GM21619 (cell line): ENCODE measurements around the gene PPP5C.
"Not testable (repeated sequence)": the region's sequence is repeated elsewhere in the genome, so short reads cannot be mapped to it uniquely, and the experiment has no call there.

Experiments used
- ATAC-seq: cut with Tn5 transposase; IDR thresholded peaks from one replicate; pipeline ENCODE4 v1.9.1; 2021; ENCODE audit not compliant: unreplicated experiment

The PPP5C gene

DNA sequence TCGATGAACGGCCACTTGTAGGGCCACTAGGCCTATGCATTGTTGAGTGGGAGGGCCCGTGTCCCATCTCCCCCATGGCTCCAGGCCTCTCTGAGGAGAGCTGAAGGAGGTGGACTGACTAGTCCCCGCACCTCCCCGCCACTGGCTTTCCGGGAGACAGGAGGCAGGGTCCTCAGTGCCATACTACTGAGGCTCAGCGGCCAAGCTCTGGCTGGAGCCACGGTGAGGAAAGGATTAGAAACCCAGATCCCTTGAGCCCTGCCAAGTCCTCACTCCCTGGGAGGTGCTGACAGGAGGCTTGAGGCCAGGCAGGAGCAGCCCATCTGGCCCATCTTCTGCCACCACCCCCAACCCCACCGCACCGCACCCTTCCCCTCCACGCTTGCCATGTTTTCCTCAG lies 37.5 kb downstream of the PPP5C start:
- ATAC-seq: no peak

DNA sequence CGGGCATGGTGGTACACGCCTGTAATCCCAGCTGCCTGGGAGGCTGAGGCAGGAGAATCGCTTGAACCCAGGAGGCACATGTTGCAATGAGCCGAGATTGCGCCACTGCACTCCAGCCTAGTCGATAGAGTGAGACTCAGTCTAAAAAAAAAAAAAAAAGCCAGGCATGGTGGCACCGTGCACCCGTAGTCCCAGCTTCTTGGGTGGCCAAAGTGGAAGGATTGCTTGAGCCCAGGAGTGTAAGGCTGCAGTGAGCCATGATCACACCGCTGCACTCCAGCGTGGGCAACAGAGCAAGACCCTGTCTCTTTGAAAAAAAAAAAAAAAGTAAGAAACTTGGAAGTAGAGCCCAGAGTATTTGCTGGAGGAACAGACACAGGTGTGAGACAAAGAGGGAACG lies 38.7 kb downstream of the PPP5C start:
- ATAC-seq: no peak

GRCh38 chr19:46386151-46386550 lies 39.3 kb downstream of the PPP5C start:
- no peak for ATAC-seq

DNA sequence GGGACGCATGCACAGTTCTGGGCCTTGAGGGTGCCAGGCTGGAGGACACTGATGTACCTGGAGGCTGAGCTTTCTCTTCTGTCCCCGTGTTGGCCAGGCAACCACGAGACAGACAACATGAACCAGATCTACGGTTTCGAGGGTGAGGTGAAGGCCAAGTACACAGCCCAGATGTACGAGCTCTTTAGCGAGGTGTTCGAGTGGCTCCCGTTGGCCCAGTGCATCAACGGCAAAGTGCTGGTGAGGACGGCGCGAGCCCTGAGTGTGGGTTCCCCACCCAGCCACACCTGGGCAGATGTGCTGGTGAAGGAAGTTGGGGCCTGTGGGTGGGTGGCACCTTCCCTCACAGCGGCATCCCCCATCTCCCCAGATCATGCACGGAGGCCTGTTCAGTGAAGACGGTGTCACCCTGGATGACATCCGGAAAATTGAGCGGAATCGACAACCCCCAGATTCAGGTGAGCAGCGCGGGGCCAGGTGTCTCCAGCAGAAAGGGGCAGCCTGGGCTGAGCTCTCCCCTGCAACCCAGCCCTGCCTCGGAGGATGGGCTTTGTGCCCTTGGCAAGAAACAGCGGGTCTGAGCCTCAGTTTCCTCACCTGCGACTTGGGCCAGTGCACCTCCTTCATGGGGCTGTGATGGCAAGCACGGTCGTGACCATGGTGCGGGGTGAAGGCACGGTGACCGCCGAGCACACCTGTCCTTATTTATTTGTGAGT lies 40.3 kb downstream of the PPP5C start:
- no peak for ATAC-seq

DNA sequence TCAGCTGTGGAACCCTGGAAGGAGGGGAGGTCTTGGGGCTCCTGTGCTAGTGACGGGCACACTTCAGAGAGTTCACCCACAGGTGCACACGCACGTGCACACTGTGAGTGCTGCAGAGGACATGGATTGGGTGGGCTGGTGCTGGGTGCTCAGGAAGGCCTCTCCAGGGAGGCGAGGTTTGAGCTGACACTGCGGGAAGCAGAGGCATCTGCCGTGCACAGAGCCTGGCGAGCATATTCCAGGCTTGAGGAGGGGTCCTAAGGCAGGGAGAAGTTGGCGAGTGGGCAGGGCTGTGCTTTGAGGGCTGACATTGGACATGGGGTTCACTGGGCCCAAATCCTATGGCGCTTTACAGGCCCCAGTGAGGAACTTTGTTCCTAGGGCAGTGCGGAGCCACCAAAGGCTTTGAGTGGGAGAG lies 40.8 kb downstream of the PPP5C start:
- ATAC-seq: no peak

GRCh38 chr19:46388311-46389095 lies 41.6 kb downstream of the PPP5C start:
- no peak for ATAC-seq

DNA sequence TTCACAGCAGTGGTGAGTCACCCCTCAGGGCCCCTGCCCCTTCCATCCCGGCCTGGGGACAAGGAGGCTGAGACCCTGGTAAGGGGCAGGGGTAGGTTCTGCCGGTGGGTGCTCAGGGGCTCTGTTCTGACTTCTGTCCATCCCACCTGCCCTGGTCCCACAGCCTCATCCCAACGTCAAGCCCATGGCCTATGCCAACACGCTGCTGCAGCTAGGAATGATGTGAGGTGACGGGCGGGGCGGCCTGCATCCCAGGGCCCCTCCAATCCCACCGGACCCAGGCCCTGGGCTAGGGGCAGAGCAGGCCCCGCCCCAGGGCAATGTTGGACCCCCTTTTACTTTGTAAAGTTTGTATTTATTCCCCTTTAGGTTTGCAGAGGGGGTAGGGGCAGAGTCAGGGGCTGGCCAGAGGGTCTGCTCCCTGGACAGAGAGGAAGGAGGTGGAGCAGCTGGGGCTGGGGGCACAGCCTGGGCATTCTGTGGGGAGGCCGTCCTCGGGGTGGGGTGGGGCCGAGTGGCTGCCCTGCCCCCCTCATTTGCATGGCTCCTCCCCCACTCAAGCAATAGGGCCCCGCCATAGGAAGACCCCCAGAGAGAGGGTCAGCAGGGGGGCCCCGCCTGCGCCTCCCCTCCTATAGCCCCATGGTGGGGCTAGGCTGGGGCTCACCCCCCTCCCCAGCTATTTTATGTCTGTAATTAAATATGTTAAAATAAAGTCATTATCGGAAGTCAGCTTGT lies 43.4 kb downstream of the PPP5C start:
- no peak for ATAC-seq

GRCh38 chr19:46390866-46391265 lies 44.0 kb downstream of the PPP5C start:
- no peak for ATAC-seq

DNA sequence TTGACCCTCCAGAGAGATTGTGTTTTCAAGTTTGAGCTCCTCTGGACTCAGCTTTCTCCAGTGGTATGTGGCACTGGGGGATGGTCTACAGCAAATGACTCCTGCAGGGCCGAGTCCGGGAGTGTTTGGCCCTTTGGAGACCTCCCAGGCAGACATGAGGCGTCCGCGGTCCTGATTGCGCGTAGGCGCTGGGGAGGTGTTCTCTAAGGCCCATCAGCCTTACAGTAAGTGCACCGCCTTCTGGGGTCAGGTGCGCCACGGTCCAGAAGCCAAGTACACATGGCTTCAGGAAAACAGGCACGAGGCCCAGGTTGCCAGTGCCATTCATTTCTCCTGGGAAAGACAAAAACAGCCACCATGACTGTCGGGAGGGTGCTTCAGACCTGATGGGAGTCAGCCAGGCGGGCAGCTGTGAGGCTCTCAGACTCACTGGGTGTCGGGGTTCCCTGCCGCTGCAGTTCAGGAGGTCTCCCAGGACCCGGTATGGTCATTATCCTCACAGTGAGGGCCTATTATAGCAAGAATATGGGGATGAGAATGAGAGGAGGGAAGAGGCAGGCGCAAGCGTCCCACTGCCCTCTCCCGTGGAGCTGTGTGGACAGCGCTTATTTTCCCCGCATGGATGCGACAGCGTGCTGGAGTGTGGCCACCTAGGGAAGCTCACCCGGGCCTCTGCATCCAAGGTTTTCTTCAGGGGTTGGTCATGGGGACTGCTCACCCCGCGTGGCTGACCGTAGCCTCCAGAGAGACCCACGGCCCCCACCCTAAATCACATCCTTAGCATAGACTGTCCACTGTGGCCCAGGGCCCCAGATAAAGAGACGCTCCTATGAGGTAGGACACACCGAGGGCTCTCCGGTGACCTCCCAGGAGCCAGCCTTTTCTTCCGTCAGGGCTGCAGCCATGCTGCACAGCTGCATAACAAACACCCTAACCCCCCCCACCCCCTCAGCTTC lies 44.7 kb downstream of the PPP5C start:
- ATAC-seq: no peak

DNA sequence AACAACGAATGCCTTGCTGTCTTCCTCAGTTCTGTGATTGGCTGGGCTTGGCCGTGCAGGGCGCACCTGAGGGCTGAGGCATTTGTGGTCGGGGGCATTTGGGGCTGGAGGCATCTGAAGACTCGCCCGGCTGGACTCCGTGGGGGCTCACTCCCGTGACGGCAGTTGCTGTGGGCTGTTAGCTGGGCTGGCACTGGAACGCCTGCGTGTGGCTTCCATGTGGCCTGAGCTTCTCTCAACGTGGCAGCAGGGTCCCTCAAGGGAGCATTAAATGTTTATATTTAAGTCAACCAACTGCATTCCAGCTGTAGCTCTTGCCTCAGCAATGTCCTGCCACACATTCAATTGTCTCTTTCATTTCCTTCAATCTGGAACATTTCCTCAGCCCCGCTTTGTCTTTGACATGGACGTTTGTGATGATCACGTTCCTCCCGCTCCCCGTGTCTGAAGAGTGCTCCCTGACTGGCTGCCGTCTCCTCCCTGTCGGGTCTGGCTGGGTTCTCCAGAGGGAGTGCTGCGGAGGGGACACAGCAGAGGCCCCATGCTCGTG lies 45.4 kb downstream of the PPP5C start:
- ATAC-seq: no peak

DNA sequence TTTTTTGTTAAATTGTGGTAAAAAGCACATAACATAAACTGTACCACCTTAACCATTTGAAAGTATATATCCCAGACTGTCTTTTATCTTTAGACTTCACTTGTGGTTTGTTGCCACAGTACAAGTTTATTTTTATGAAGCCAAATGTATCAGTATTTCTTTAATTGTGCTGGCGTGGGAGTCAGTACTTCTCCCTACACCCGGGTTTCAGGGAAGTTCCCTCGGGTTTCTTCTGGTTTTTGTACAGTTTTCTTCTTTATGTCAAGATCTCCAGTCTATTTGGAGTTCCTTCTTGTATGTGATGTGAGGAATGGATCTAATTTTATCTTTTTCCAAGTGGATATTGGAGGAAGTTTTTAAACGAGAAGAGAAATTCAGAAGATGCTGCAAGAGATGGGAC lies 46.0 kb downstream of the PPP5C start:
- no peak for ATAC-seq

GRCh38 chr19:46393456-46394401 lies 46.8 kb downstream of the PPP5C start:
- ATAC-seq: no peak

- ATAC-seq: no peak
These were observed 47.5 kb downstream of the PPP5C start for GRCh38 chr19:46394402-46394797.

DNA sequence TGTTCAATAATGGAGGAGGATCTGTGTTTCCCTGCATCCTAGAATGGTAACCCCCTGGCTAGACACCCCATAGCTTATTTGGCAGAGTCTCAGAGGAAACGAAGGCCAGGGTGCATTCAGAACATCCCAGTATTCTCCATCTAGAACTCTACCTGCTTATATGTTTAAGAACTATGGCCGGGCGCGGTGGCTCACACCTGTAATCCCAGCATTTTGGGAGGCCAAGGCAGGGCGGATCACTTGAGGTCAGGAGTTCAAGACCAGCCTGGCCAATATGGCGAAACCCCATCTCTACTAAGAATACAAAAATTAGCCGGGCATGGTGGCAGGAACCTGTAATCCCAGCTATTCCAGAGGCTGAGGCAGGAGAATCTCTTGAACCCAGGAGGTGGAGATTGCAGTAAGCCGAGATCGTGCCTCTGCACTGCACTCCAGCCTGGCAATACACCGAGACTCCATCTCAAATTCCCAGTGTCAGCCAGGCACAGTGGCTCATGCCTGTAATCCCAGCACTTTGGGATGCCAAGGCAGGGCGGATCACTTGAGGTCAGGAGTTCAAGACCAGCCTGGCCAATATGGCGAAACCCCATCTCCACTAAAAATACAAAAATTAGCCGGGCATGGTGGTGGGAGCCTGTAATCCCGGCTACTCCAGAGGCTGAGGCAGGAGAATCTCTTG lies 51.1 kb downstream of the PPP5C start:
- not testable (repeated sequence) for ATAC-seq

GRCh38 chr19:46402725-46403124 lies 55.8 kb downstream of the PPP5C start:
- ATAC-seq: no peak

- ATAC-seq: no peak
These were observed 57.3 kb downstream of the PPP5C start for GRCh38 chr19:46404055-46404752.

DNA sequence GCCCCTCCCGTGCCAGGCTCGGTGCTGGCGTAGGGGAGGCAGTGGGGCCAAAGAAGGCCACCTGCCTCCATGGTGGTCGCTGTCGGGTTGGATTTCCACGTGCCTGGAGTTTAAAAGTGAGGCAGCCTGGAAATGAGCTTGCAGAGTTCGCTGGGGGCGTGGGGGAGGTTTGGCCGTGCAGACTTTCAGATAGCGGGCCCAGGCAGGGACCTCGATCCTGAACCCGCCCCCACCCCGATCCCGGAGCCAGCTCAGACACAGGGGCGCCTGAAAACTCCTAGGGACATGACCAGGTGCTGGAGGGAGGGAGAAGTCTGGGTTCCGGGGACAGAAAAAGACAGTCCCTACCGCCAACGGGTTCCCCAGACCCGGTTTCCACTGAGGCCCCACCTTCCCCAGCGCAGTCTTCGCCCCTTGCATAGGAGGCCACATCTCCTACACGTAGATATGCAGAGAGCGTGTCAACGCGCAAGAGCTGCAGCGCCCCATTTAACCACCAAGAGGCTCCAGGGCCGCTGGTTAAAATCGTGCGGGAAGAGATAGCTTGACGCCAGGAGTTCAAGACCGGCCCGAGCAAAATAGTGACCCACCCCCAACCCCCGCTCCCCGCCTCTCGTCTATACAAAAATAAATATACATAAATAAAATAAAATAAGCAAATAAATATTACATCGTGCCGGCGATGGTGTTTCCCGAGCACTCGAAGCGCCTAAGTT lies 58.0 kb downstream of the PPP5C start:
- no peak for ATAC-seq

- ATAC-seq: no peak
These were observed 60.1 kb downstream of the PPP5C start for GRCh38 chr19:46406976-46407375.
